HepG2 (cell line): ENCODE data around the gene IL22RA1. TPM values are rescaled to one million over a fixed set of nuclear protein-coding genes. Genes with fewer than 3 reads are reported as not detected.

Experiments used
- ASH2L ChIP-seq: fragments of 300-600, 200-600 bp; sonication (generic); IDR thresholded peaks from 2 replicates; pipeline ENCODE4 v1.7.0; 2017; ENCODE audit warnings: low read depth, mild to moderate bottlenecking, moderate library complexity, mixed read lengths, low read length; ENCODE audit not compliant: insufficient read length
- LRRFIP1 ChIP-seq: sonication (generic); formaldehyde crosslinking; conservative IDR thresholded peaks from 2 replicates; pipeline ENCODE4 v1.4.0; 2020; ENCODE audit warnings: missing genetic modification reagents
- MEIS1 ChIP-seq: sonication (generic); formaldehyde crosslinking; IDR thresholded peaks from 2 replicates; pipeline ENCODE4 v1.9.0; 2021; ENCODE audit warnings: mild to moderate bottlenecking, missing genetic modification reagents, moderate library complexity, borderline replicate concordance
- MYC ChIP-seq: sonication (generic); formaldehyde crosslinking; IDR thresholded peaks from 2 replicates; pipeline ENCODE4 v1.9.0; 2021; ENCODE audit warnings: missing genetic modification reagents, borderline replicate concordance
- PAX8 ChIP-seq: sonication (generic); formaldehyde crosslinking; IDR thresholded peaks from 2 replicates; pipeline ENCODE4 v1.8.0; 2022; ENCODE audit warnings: mild to moderate bottlenecking, missing genetic modification reagents, borderline replicate concordance
- SNAPC4 ChIP-seq: sonication (generic); formaldehyde crosslinking; IDR thresholded peaks from 2 replicates; pipeline ENCODE4 v1.4.0; 2020; ENCODE audit warnings: mild to moderate bottlenecking, missing genetic modification reagents
- TCF7L2 ChIP-seq: IDR thresholded peaks from 2 replicates; pipeline ENCODE4 v1.6.1; 2011; ENCODE audit warnings: mild to moderate bottlenecking, low read depth, low read length, moderate library complexity
- TEAD3 ChIP-seq: optimal IDR thresholded peaks from 2 replicates; pipeline ENCODE3; 2016; ENCODE audit warnings: borderline replicate concordance
- ZNF768 ChIP-seq: sonication (generic); formaldehyde crosslinking; IDR thresholded peaks from 2 replicates; pipeline ENCODE4 v1.4.0; 2020; ENCODE audit warnings: missing genetic modification reagents
- polyA plus RNA-seq, 8 experiments: library from polyadenylated mRNA; depleted of rRNA in 3 of 8; stranded (reverse) in 7 of 8; unstranded in 1 of 8; fragments of >200 nt; fragmentation: Illumina TruSeq in 4 of 8; extraction: Trizol in 4 of 8; gene quantifications; 2 replicates each; pipeline versions ENCODE4 v1.2.1 to v1.2.3, GENCODE V29; 2011 to 2016; ENCODE audit warnings: low read depth in 4 of 8, missing spikeins in 1 of 8, mixed read lengths in 1 of 8; ENCODE audit not compliant: insufficient read depth in 1 of 8
- total RNA-seq, 5 experiments: library from RNA; depleted of rRNA; stranded (reverse); fragments of >200 nt; fragmentation: Illumina TruSeq; extraction: Trizol; gene quantifications; 2 replicates each; pipeline ENCODE4 v1.2.3, GENCODE V29; 2016; ENCODE audit warnings: low read depth in 1 of 5
- TF ChIP-seq, protein P1 (sequence below), 2 experiments: sonication (generic) in 1 of 2; formaldehyde crosslinking in 1 of 2; IDR thresholded peaks; 2 replicates each; pipeline versions ENCODE4 v1.4.0 to v1.6.1; 2016 to 2020; ENCODE audit warnings: borderline replicate concordance in 1 of 2, low read depth in 1 of 2, mild to moderate bottlenecking in 1 of 2, missing genetic modification reagents in 1 of 2
- TF ChIP-seq, protein P2 (sequence below): sonication (generic); formaldehyde crosslinking; IDR thresholded peaks from 2 replicates; pipeline ENCODE4 v1.8.0; 2022; ENCODE audit warnings: mild to moderate bottlenecking, missing genetic modification reagents, moderate library complexity
- TF ChIP-seq, protein P3 (sequence below): IDR thresholded peaks from 2 replicates; pipeline ENCODE4 v1.6.1; 2012; ENCODE audit warnings: inconsistent platforms

IL22RA1 gene
- total and polyA plus RNA-seq, 2 of the 13 experiments (the other 11 are each of a cell fraction or from before 2014, with no cell fraction given), result 4.4 to 10.2 TPM

DNA sequence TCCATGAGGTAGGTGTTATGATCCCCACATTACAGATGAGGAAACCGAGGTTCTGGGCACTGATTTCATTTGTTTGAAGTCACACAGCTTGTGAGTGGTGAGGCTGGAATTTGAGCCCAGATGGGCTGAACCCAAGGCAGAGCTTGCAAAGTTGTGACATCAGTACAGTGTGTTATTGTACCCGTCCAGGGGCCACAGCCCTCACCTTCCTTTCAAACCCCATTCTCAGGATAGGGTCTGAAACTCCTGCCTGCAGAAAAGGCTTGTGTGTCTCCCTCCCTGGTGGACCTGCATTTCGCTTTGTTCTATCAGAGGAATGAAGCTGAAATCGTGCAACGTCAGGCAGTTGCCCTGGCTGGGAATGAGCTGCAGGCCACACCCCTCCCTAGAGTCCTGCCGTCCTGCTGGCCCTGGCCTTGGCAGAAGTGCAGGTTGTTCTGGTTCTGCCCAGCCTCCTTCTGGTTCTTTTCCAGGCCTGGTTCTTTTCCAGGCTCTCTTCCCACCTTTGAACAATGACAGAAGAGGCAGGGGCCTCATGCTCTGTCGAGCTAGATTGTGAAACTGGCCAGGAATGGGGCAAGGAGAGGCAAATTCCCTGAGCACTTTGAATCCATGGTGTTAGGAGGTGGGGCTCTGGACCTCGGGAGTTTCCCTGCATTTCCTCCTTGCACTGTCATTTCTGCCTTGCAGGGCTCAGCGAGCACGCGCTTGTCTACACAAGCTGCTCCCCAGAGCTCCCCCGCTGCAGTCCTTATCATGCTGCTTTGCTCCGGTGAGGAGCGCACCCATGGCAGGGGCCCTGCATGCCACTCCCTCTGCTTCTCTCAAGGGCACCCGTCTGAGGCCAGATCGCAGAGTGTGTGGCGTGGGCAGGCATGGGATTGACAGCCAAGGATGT, 22.8 kb downstream of the IL22RA1 start (continued):
- TF ChIP-seq, protein P1, sequence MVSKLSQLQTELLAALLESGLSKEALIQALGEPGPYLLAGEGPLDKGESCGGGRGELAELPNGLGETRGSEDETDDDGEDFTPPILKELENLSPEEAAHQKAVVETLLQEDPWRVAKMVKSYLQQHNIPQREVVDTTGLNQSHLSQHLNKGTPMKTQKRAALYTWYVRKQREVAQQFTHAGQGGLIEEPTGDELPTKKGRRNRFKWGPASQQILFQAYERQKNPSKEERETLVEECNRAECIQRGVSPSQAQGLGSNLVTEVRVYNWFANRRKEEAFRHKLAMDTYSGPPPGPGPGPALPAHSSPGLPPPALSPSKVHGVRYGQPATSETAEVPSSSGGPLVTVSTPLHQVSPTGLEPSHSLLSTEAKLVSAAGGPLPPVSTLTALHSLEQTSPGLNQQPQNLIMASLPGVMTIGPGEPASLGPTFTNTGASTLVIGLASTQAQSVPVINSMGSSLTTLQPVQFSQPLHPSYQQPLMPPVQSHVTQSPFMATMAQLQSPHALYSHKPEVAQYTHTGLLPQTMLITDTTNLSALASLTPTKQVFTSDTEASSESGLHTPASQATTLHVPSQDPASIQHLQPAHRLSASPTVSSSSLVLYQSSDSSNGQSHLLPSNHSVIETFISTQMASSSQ (IDR thresholded peaks at IDR 0.05; ENCODE audit: low read depth), result 0 out of 2 replicates have a peak, but pooled peaks have one; percentile 21
- TF ChIP-seq, protein P1 (CRISPR knock-in tag; IDR thresholded peaks at IDR 0.05; ENCODE audit: borderline replicate concordance), result no peak
- TF ChIP-seq MEIS1 (CRISPR knock-in tag) (0 out of 2 replicates have a peak, but pooled peaks have one; percentile 26), PAX8 (0 out of 2 replicates have a peak, but pooled peaks have one; percentile 32), LRRFIP1 (CRISPR knock-in tag) (no peak), ASH2L (peak; percentile 58), TCF7L2 (no peak), MYC (peak; percentile 37; the same call in 1 of the 2 replicates), TEAD3 (CRISPR knock-in tag) (peak; percentile 94), SNAPC4 (no peak), ZNF768 (no peak; the same call in 1 of the 2 replicates)
- TF ChIP-seq, protein P2, sequence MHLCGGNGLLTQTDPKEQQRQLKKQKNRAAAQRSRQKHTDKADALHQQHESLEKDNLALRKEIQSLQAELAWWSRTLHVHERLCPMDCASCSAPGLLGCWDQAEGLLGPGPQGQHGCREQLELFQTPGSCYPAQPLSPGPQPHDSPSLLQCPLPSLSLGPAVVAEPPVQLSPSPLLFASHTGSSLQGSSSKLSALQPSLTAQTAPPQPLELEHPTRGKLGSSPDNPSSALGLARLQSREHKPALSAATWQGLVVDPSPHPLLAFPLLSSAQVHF (CRISPR knock-in tag), result no peak
- TF ChIP-seq, protein P3, sequence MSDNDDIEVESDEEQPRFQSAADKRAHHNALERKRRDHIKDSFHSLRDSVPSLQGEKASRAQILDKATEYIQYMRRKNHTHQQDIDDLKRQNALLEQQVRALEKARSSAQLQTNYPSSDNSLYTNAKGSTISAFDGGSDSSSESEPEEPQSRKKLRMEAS, result peak; percentile 66; the same call in 1 of the 2 replicates
